Activated CD4-positive, CD25-positive, alpha-beta regulatory T cell treated with anti-CD3 and anti-CD28 coated beads, Interleukin-2, amount 50 U/mL, for 72 hours (primary cell): Measurements from ENCODE around the gene NOL9.
A peak's percentile ranks its signal among the peaks of the same experiment; 100 is the strongest.

Experiments
- DNase-seq: peaks from one replicate; pipeline ENCODE4 v3.0.0; 2021

The NOL9 gene

GRCh38 chr1:6486433-6487011 lies 67.8 kb downstream of the NOL9 start:
- peak; percentile 86 for DNase-seq

- no peak for DNase-seq
Observed at GRCh38 chr1:6485168-6486101, 68.9 kb downstream of the NOL9 start.

GRCh38 chr1:6484826-6485167 lies 69.5 kb downstream of the NOL9 start:
- no peak for DNase-seq

GRCh38 chr1:6483761-6484117 lies 70.6 kb downstream of the NOL9 start:
- DNase-seq, result no peak

GRCh38 chr1:6483017-6483760 lies 71.1 kb downstream of the NOL9 start:
- no peak for DNase-seq

- no peak for DNase-seq
Observed at GRCh38 chr1:6481820-6482219, 72.5 kb downstream of the NOL9 start.

GRCh38 chr1:6477039-6477820 lies 77.1 kb downstream of the NOL9 start:
- no peak for DNase-seq

- no peak for DNase-seq
Observed at GRCh38 chr1:6476483-6476882, 77.8 kb downstream of the NOL9 start.

GRCh38 chr1:6475381-6476133 lies 78.8 kb downstream of the NOL9 start:
- DNase-seq, result peak; percentile 86

GRCh38 chr1:6474815-6475282 lies 79.5 kb downstream of the NOL9 start:
- DNase-seq, result no peak

- DNase-seq, result no peak
Observed at GRCh38 chr1:6473974-6474814, 80.1 kb downstream of the NOL9 start.

GRCh38 chr1:6473156-6473555 lies 81.2 kb downstream of the NOL9 start:
- no peak for DNase-seq

- no peak for DNase-seq
Observed at GRCh38 chr1:6472391-6472790, 81.9 kb downstream of the NOL9 start.

GRCh38 chr1:6471970-6472368 lies 82.3 kb downstream of the NOL9 start:
- DNase-seq, result no peak
